Cardiac atrium fibroblast (primary cell): ENCODE measurements around the gene GABARAP. TPM values are rescaled to one million over a fixed set of nuclear protein-coding genes. Genes with fewer than 3 reads are reported as not detected.

ENCODE experiments used
- total RNA-seq: library from RNA; depleted of rRNA; stranded (reverse); fragments of >200 nt; gene quantifications from 2 replicates; pipeline ENCODE4 v1.2.3, GENCODE V29; 2015

The GABARAP gene
- 160 and 299 TPM in 2 replicates for total RNA-seq

GRCh38 chr17:7241783-7242716, at the start of gene GABARAP:
GABARAP (minus strand) TSS chr17:7242449; CDS start chr17:7242330, 119 bp downstream.

GRCh38 chr17:7281074-7281952, 39.1 kb upstream of the GABARAP start, which contains the start of gene SLC2A4:
SLC2A4 (plus strand) TSS chr17:7281718; CDS start chr17:7281935, 217 bp downstream.

DNA sequence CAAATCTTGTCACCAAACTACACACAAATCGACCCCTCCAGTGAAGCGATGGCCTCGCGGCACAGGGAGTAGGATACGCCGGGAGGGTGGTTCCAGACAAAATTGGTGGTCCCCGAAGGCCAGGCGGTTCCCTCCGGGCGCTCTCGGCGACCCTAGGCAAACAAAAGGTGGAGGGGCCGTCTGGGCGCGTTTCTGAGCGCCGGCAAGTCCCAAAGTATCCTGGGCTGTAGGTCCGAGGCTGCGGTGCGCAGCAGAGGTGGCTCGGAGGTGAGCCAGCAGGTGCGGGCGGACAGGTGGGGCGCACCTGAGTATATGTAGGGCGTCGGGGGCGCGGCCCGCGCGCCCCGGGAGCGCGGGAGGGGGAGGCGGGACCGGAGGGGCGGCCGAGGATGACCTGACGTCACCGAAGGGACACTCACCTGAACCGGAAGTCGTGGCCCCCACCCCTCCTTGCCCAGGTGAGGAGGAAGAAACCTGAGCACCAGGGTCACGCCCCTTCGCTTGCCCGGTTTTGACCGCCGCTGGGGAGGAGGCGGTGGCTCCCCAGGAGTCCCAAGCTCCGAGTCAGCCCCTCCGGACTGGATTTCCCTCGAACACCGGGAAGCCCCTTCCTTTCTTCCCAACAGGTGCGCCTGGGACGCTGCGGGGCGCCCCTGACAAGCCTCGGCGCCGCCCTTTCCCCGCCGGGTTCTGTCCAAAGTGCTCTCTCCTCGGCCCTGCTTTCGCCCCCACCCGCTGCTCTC, 20.1 kb upstream of the GABARAP start, which contains the start of gene CLDN7:
TSS of gene CLDN7 (minus strand) at position 287 of the 743 bp plus-strand sequence. CDS start 435 bp downstream, outside the sequence.

DNA sequence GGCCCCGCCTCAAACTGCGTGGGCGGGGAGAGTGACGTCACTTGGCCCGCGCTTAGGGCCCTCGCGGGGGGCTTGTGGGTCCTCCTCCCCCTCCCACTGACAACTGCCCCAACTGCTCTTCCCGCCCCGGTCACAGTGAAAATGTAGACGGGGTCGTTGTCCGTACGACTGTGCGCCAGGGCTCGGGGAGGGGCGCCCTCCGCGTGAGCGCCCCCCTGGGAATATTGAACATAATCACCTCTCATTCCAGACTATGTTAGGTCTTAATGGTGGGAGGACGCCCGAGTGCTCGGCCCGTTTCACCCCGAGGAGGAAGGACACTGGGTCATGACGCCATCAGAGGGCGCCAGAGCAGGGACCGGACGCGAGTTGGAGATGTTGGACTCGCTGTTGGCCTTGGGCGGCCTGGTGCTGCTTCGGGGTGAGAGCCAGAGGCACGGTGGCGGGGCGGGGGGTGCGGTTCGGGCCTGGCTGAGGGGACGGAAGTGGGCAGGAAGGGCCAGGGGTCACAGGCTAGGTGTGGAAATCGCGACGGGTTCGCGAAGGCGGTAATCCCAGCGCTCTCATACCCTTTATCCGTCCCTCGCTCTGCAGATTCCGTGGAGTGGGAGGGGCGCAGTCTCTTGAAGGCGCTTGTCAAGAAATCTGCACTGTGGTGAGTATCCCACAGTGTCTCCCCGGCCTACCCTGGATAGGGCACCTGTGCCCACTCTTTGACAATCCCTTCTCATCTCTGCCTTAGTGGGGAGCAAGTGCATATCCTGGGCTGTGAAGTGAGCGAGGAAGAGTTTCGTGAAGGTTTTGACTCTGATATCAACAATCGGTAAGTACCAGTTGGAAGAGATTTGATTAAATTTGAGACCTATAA, 10.2 kb upstream of the GABARAP start, which contains the start of gene ELP5:
TSS of gene ELP5 (plus strand) at position 40 of the 868 bp plus-strand sequence. CDS start at position 376, 336 bp downstream.

DNA sequence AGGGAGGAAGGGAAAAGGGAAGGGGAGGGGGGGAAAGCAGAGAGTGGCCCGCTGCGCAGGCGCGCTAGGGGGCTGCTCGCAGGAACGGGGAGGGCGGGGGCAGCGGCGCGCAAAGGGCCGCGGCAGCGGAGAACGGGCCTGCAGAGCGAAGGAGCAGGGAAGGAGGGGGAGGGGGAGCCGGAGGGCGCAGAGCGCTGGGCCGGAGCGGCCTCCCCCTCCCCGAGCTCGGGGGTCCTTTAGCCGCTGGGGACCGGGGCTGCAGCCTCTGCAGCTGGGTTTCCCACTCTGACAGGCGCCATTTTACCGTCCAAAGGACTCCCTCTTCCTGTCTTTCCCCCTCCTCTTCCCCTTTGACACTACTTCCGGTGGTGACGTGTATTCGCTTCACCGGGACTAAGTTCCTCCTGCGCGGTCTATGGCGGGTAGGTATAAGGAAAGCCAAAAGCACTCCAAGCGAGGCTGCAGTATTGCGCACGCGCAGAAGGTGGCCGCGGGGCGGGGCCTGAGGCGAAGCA, 9.5 kb upstream of the GABARAP start, which contains the start of gene CTDNEP1:
TSS of gene CTDNEP1 (minus strand) at position 74 of the 515 bp plus-strand sequence. CDS start 438 bp downstream, outside the sequence.

GRCh38 chr17:7239091-7240027, 2.9 kb downstream of the GABARAP start, which contains the start of gene PHF23:
PHF23 (minus strand) TSS chr17:7239457; CDS start chr17:7239279, 178 bp downstream.

DNA sequence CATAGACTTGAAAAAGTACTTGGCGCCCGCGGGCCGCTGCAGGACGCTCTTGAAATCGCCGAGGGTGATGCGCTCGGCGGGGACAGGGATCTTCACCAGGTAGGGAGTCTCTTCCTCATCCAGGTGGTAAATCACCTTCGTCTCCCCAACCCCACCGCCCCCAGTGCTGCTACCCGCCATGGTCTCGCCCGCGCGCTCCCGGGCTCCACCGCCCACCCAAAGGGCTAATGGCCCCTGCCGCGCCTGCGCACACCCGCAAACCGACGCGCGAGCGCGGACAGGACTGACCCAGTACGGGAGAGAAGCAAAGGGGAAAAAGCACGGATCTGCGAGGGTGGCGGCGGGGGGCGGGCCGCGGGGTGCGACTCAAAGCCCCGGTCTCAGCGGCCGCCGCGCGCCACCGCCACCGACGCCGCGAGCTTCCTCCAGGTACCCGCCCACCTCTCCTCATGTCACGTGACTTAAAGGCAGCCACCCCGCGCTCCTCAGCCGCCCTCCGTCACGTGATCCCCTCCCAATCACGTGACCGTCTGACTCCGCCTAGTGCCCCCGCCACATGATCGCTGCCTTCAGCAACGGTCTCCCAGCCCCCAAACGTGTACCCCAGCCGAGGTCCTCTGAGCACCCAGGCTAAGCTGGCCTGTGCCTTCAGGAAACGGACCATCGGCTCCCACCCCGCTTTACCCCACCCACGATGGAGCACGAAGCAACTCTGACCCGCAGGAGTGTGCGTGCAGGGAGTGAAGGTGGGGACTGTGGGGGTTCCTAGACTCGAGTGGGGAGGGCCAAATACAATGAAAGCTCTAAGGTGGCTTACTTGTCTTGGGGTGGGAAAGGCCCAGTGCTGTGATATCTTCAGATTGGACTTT, 7.9 kb downstream of the GABARAP start, which contains the start of gene DVL2:
TSS of gene DVL2 (minus strand) at position 435 of the 869 bp plus-strand sequence. CDS start at position 180, 255 bp downstream.

GRCh38 chr17:7219812-7220592, 22.2 kb downstream of the GABARAP start, which contains the start of the genes ACADVL and DLG4:
ACADVL (plus strand) TSS chr17:7219938; CDS start chr17:7219985, 47 bp downstream.
DLG4 (minus strand) TSS chr17:7219836.

Other genes with a start within 250 kb of the GABARAP start
- gene ALOX12, start 246.4 kb downstream of the GABARAP start, total RNA-seq = not detected in 2 replicates
- 237 and 238 TPM in 2 replicates for gene RNASEK, start 229.8 kb downstream of the GABARAP start, total RNA-seq
- gene BCL6B, start 219.4 kb downstream of the GABARAP start, total RNA-seq = 0.90 and 4.7 TPM in 2 replicates
- 0.90 and 1.1 TPM in 2 replicates for gene SLC16A13, start 206.4 kb downstream of the GABARAP start, total RNA-seq
- not detected in 2 replicates for gene SLC16A11, start 198.4 kb downstream of the GABARAP start, total RNA-seq
- gene CLEC10A, start 162.2 kb downstream of the GABARAP start, total RNA-seq = not detected in 2 replicates
- not detected in 2 replicates for gene ASGR2, start 127.6 kb downstream of the GABARAP start, total RNA-seq
- gene ASGR1, start 63.1 kb downstream of the GABARAP start, total RNA-seq = 0.18 and 1.1 TPM in 2 replicates
- gene DLG4, start 22.6 kb downstream of the GABARAP start, total RNA-seq = 17.3 and 17.7 TPM in 2 replicates
- gene ACADVL, start 22.5 kb downstream of the GABARAP start, total RNA-seq = 559 and 643 TPM in 2 replicates
- 33.4 and 33.9 TPM in 2 replicates for gene DVL2, start 7.9 kb downstream of the GABARAP start, total RNA-seq
- gene PHF23, start 3.0 kb downstream of the GABARAP start, total RNA-seq = 41.3 and 81.2 TPM in 2 replicates
- gene CTDNEP1, start 9.3 kb upstream of the GABARAP start, total RNA-seq = 65.3 and 66.3 TPM in 2 replicates
- 22.5 and 28.7 TPM in 2 replicates for gene ELP5, start 9.8 kb upstream of the GABARAP start, total RNA-seq
- 0.16 and 2.0 TPM in 2 replicates for gene CLDN7, start 20.0 kb upstream of the GABARAP start, total RNA-seq
- 0.18 TPM in 1 of 2 replicates, not detected in the other for gene SLC2A4, start 39.3 kb upstream of the GABARAP start, total RNA-seq
- gene YBX2, start 52.2 kb upstream of the GABARAP start, total RNA-seq = not detected in 2 replicates
- gene EIF5A, start 65.2 kb upstream of the GABARAP start, total RNA-seq = 521 and 571 TPM in 2 replicates
- 35.7 and 67.1 TPM in 2 replicates for gene GPS2, start 72.9 kb upstream of the GABARAP start, total RNA-seq
- 10.8 and 15.7 TPM in 2 replicates for gene NEURL4, start 86.9 kb upstream of the GABARAP start, total RNA-seq
- gene ACAP1, start 94.1 kb upstream of the GABARAP start, total RNA-seq = not detected in 2 replicates
- 14.9 and 20.6 TPM in 2 replicates for gene KCTD11, start 109.7 kb upstream of the GABARAP start, total RNA-seq
- not detected in 2 replicates for gene TMEM95, start 112.7 kb upstream of the GABARAP start, total RNA-seq
- under 0.01 and 0.18 TPM in 2 replicates for gene TNK1, start 138.6 kb upstream of the GABARAP start, total RNA-seq
- 62.9 and 82.3 TPM in 2 replicates for gene PLSCR3, start 152.1 kb upstream of the GABARAP start, total RNA-seq
- gene TMEM256, start 161.6 kb upstream of the GABARAP start, total RNA-seq = 147 and 158 TPM in 2 replicates
- 7.8 and 12.5 TPM in 2 replicates for gene NLGN2, start 165.4 kb upstream of the GABARAP start, total RNA-seq
- not detected in 2 replicates for gene SPEM1, start 177.9 kb upstream of the GABARAP start, total RNA-seq
- not detected in 2 replicates for gene SPEM2, start 183.2 kb upstream of the GABARAP start, total RNA-seq
- gene SPEM3, start 186.4 kb upstream of the GABARAP start, total RNA-seq = not detected in 2 replicates
- 2.9 and 3.8 TPM in 2 replicates for gene TMEM102, start 193.0 kb upstream of the GABARAP start, total RNA-seq
- 1.8 and 3.4 TPM in 2 replicates for gene FGF11, start 197.1 kb upstream of the GABARAP start, total RNA-seq
- gene CHRNB1, start 202.6 kb upstream of the GABARAP start, total RNA-seq = 6.9 and 8.3 TPM in 2 replicates
- gene ZBTB4, start 237.2 kb upstream of the GABARAP start, total RNA-seq = 20.4 and 27.2 TPM in 2 replicates
- not detected in 2 replicates for gene SLC35G6, start 239.0 kb upstream of the GABARAP start, total RNA-seq
- 57.0 and 69.2 TPM in 2 replicates for gene POLR2A, start 241.9 kb upstream of the GABARAP start, total RNA-seq